Sigmoid colon (tissue), 4 donors: ENCODE results near the gene PFKM.

Experiments
- CTCF ChIP-seq, 4 experiments: fragments of 450-650 bp in 3 of 4; fragments of 200-600 bp in 1 of 4; IDR thresholded peaks; one replicate each; pipeline ENCODE4 v1.5.1; 2016 to 2019; ENCODE audit warnings: antibody characterized with exemption in 4 of 4, mild to moderate bottlenecking in 3 of 4, moderate library complexity in 2 of 4
- EP300 ChIP-seq, 4 donors: sonication (generic); formaldehyde crosslinking; IDR thresholded peaks; one replicate each; pipeline ENCODE4 v1.6.1; 2017; ENCODE audit warnings: antibody characterized with exemption in 4 of 4
- POLR2A ChIP-seq, 2 donors: fragments of 450-650 bp; IDR thresholded peaks; one replicate each; pipeline ENCODE4 v1.6.1; 2016; ENCODE audit warnings: antibody characterized with exemption in 2 of 2, mild to moderate bottlenecking in 2 of 2, moderate library complexity in 2 of 2
- POLR2AphosphoS5 ChIP-seq, 4 donors: sonication (generic); formaldehyde crosslinking; IDR thresholded peaks; one replicate each; pipeline ENCODE4 v1.6.1; 2017; ENCODE audit warnings: antibody characterized with exemption in 4 of 4

GRCh38 chr12:48156652-48157017 lies 37.5 kb downstream of the PFKM start:
- TF ChIP-seq CTCF (IDR thresholded peaks at IDR 0.05) (no peak), POLR2A (IDR thresholded peaks at IDR 0.05) (no peak), EP300 (IDR thresholded peaks at IDR 0.05) (no peak), POLR2AphosphoS5 (IDR thresholded peaks at IDR 0.05) (no peak)
